Measurements from ENCODE around the gene SH3GL1.

The SH3GL1 gene

DNA sequence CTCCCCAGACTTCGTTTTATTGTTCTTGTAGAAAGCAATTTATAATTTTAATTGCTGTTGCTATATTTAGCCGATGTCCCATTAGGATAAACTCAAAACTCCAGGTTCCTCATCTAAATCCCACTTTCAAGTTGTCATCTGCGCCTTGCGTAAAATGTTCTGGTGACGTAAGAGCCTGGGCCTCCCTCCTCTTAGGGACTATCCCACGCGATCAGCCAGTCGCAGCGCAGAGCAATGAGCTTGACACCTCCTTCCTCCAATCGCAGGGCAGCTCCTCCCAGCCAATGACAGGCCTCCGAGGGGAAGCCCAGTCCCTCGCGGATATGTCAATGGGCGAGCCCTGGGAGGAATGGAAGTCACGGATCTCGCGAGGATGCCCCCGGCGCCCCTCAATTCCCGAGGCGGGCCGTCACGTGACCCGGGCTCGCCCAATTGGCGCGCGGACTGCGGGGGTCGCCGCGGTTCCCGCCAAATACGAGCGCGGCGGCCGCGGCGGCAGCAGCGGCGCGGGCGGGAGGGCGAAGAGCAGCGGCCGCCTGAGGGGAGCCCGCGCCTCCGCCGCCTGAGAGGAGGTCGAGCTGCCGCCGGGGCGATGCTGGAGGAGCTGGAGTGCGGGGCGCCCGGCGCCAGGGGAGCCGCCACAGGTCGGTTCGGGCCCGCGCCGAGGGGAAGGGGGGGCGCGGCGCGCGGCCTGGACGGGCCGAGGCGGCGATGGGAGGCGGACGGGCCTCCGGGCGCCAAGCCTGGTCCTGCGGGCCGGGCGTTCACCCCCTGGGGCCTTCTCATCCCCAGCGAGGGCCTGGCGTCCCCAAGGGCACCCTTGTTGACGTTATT lies 2.0 kb upstream of the SH3GL1 start, which contains the start of gene CHAF1A:
Gene CHAF1A, plus strand, starts transcription at position 470 of the 834 bp plus-strand sequence. Its CDS starts 123 bp downstream, at position 593.
- peak; percentile 95 to 99 for DNase-seq (ENCODE audit: low read depth in 2 of 2, low spot score in 1 of 2)

- DNase-seq (ENCODE audit: low read depth in 2 of 2, low spot score in 1 of 2), result no peak
These were observed 1.4 kb upstream of the SH3GL1 start for GRCh38 chr19:4401769-4402170.

- no peak for DNase-seq (ENCODE audit: low read depth in 2 of 2, low spot score in 1 of 2)
These were observed 574 bp downstream of the SH3GL1 start for GRCh38 chr19:4399812-4400134.

DNA sequence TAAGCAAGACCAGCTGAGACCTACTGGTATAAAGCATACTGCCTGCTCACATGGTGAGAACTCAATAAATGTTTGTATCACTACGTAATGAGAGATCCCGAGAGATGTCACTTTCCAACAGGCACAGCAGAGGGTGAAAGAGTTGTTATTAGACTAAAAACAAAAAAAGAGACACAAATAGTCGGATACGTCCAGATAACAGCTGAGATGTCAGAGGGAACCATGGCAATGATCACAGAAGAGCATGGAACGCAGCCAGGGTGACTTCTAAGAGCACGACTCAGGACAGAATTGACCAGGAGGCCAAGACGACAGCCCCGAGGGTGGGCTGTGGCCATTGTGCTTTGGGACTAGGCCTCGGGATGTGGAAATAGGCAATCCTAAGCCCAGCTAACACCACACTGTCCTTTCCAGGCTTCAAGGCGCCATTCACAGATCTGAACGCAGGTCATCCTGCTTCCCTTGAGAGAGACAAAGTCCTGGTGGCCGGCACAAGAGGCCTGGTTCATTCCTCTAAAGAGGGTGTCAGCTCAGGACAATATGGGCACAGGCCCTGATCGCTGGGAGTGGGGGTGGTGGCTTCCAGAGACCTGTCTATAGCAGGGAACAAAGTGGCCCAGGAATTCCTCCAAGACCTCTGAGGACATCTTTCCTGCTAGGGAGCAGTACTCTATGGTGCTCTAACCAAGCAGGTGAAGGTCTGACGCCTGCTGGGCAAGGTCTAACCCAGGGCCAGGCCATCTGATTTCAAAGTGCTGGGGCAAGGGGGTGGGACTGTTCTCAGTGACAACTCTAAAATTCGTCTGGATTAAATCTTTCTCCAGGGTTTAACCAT lies 3.2 kb downstream of the SH3GL1 start:
- DNase-seq (ENCODE audit: low read depth in 2 of 2, low spot score in 1 of 2), result no peak

DNA sequence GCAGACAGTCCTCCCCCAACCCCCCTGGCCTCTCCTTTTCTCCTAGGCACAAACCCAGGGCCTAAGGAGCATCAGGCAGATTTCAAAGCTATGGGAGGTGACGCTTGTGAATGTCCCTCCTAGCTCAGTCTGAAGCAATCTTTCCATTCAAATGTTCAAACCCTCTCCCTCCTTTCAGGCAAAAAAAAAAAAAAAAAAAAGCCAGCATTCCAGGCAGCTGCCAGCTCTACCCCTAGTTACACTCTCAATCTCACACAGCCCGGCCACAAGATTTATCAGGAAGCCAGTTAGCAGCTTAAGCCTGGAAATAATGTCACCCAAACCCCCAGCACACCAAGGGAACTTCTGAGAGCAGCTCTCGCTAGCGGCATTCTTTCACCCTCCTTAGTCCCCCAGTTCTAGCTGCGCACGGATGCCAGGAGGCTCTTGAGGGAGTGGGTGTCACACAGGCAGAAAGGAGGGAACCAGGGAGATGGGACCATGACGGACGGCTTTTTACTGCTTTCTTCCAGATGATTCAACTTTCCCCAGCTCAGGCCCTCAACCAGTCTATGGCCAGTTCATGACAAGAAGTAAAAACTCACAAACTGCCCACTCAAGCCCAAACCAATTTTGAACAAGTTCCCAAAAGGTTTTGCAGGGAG lies 6.3 kb downstream of the SH3GL1 start:
- DNase-seq (ENCODE audit: low read depth in 2 of 2, low spot score in 1 of 2), result no peak

DNA sequence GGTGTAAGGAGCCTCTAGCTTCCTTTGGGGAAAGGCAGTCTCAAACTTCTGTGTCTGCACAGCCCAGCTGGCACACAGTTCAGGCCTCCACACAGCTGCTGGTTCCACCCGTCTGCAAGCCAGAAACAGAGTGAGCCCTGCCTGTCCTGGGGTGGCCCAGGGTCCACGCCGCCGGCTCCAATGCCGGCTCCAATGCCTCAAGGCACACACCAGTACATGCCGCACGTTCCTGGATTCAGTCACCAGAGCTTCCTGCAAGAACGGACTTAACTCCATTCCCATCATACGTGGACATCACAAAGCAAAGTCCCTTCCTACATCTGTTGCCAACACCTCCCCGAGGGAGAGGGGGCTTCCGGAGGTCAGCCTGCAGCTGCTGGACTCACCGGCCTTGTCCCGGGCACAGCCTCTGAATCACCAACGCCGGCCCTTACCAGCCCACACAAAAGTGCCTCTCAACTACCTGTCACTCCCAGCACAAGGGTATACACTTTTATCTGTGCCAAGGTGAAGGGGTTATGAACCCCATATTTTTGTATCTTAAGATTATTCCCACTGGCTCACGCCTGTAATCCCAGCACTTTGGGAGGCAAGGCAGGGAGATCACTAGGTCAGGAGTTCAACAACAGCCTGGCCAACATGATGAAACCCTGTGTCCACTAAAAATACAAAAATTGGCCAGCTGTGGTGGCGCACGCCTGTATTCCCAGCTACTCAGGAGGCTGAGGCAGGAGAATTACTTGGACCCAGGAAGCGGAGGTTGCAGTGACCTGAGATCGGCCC lies 8.5 kb downstream of the SH3GL1 start:
- DNase-seq (ENCODE audit: low read depth in 2 of 2, low spot score in 1 of 2), result no peak

DNA sequence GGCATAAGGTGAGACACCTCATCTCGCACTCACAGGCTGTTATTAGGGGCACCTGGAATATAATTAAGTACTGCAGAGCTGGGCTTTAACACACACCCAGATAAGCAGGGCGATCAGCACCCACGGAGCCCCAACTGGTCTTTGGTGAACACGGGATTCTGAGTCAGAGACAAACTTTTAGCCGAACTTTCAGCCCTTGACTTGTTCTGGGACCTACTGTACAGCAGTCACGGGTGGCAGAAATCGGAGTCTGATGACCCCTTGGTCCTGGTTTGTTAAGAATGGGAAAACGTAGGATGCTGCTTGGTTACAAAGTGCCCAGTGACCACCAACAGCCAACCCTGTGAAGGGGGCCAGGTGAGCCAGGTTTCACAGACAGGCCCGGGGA lies 9.0 kb downstream of the SH3GL1 start:
- no peak for DNase-seq (ENCODE audit: low read depth in 2 of 2, low spot score in 1 of 2)

DNA sequence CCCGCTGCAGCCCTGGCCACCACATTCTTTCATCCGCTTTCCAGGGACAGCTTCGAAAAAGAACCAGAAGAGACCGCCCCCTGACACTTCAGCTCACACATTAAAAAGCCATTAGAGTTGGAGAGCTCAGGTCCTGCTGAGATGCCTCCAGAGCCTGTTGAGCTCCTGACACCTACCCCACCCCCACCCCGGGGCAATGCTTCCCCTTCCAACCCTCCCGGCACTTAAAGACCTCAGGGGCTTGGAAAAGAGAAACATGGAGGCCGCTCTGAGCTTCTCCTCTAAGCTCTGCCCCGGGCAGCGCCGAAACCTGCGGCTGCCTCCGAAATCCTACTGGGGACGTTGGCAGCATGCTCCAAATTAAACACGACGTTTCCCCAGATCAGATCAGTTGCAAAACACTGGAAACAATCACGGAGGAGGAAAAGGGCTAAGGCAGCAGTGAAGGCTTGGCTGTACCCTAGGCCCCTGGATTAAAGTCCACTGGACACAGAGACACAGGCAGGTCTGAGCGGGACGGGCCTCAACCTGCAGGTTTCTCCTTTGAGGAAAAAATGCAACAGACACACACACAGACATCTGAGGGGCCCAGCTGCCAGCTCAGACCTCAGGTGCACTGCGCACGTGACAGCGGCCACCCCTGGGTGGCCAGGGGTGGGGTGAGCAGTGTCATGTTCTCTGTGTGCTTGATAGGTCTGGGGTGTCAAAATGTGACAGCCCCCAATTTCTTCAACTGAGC lies 9.6 kb downstream of the SH3GL1 start:
- DNase-seq (ENCODE audit: low read depth in 2 of 2, low spot score in 1 of 2), result no peak

- no peak for DNase-seq (ENCODE audit: low read depth in 2 of 2, low spot score in 1 of 2)
These were observed 10.3 kb downstream of the SH3GL1 start for GRCh38 chr19:4390017-4390566.

DNA sequence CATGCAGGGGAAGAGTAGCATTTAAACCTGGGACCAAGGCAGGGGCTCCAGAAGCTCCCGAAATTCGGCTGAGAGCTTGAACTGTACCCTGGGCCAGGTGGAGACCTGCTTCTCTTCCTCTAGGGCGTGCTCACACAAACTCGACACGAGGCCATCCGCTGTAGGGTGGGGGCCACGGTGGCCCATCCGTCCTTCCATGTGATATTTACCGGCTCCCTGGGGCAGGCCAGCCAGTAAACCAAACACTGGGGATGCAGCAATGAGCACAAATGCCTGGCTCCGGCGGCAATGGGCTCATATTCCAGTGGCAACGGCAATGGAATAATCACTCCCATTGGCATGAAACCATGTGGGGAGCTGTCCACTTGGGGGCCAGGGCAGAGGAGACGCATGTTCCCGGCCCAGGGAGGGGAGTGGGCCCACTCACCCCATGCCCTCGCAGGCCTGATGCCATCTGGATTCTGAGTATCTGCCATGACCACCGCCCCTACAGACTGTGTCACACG lies 10.8 kb downstream of the SH3GL1 start:
- no peak for DNase-seq (ENCODE audit: low read depth in 2 of 2, low spot score in 1 of 2)

- no peak for DNase-seq (ENCODE audit: low read depth in 2 of 2, low spot score in 1 of 2)
These were observed 11.3 kb downstream of the SH3GL1 start for GRCh38 chr19:4389064-4389375.

DNA sequence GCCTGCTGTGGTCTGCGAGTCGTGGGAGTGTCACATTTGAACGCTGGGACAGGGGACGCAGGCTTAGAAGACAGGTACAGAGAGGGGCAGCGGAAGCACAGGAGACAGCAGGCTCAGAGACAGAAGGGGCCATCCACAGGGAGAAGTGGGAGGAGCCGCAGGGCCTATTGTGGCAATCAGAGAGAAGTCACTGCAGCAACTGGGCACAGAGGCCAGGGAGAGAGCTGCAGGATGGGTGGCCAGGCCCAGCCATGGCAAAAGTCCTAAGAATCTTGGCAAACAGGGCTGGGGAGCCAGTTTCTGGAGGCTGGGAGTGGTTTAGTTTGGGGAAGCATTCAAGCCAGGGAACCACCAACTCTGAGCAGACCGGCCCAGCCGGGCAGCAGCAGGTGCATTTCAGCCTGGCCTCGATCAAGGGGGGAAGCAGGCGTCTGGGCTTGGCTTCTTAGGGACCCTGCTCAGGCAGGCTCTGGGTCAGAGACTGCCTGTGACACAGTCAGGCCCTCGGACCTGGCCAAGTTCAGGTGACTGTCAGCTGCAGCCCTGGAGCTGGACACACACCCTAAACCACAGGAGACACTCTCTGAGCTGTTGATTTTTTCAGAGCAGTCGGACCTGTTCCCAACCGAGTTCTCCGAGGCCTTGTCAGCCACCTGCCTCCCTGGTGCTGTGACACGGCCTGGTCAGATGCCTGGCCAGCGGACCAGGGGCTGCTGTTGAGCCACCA lies 11.8 kb downstream of the SH3GL1 start:
- DNase-seq (ENCODE audit: low read depth in 2 of 2, low spot score in 1 of 2), result no peak

DNA sequence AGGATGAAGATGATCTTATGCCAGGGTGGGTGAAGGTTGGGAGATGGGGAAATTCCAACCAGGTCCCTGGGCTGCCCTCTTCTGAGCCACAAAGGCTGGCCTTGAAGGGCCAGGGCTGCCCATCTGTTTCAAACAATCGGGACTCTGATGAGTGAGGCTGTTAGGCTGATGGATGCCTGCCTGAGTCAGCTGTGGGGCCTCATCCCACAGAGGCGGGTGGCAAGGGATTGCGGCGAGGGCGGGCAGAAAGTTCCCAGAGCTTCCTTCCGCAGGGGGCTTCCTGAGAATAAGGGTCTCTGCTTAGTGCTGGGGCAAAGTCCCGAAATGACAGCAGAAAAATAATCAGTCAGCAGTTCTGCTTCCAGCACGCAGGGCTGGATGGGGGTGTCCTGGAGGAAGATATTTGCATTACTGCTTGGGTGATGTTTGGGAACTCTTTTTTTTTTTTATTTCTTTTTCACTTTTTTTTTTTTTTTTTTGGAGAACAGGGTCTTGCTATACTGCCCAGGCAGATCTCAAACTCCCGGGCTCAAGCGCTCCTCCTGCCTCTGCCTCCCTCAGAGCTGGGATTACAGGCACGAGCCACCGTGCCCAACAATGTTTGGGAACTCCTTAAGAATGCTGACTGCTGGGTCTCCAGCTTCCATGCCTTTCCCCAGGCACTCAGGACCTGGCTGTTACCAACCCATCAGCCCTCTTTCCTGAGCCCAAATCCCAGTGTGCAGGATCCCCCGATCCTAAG lies 14.1 kb downstream of the SH3GL1 start:
- DNase-seq (ENCODE audit: low read depth in 2 of 2, low spot score in 1 of 2), result no peak

DNA sequence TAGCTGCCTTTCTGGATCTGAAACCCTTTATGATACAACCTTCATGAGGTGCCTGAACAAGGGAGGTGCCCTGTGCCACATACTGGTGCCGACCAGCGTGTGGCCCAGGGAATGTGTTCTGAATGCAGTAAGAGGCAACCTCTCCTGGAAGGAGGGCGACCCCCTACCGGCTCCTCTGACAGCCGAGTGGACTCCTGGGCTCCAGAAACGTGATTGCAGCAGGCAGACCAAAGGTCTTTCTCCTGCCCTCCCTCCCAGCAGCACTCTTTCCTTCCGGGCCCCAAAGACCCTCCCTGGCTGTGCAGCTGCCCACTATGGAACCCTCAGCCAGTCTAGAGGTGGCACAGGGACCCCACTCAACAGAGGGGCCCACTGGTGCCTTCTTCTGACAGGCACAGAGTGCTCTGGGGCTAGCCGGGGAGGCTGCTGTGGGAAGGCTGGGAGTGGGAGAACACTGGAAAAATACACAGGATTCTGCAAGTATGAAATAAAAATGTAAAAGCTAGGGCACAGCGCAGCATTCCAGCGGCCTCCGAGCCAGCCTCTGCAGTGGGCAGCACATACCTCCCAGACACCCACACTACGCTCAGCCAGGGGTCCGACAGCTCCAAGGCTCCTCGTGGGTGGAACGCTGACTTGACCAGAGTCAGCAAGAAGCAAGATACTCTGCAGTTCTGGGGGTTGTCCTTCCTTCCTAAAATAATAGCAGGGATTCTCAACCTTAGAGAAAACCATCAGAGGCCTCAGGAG lies 14.9 kb downstream of the SH3GL1 start:
- no peak for DNase-seq (ENCODE audit: low read depth in 2 of 2, low spot score in 1 of 2)

GRCh38 chr19:4380254-4380727 lies 20.1 kb downstream of the SH3GL1 start:
- peak in 1 of 2 donors; percentile 29 for DNase-seq (ENCODE audit: low read depth in 2 of 2, low spot score in 1 of 2)

GRCh38 chr19:4379383-4380253 lies 20.7 kb downstream of the SH3GL1 start:
- no peak for DNase-seq (ENCODE audit: low read depth in 2 of 2, low spot score in 1 of 2)

GRCh38 chr19:4378886-4379285 lies 21.5 kb downstream of the SH3GL1 start:
- no peak for DNase-seq (ENCODE audit: low read depth in 2 of 2, low spot score in 1 of 2)
